ENCODE measurements around the gene PCDHGA4. TPM values are rescaled to one million over a fixed set of nuclear protein-coding genes. Genes with fewer than 3 reads are reported as not detected.
A peak's percentile ranks its signal among the peaks of the same experiment; 100 is the strongest.
"Not testable (repeated sequence)": the region's sequence is repeated elsewhere in the genome, so short reads cannot be mapped to it uniquely, and the experiment has no call there.

PCDHGA4 gene
- total RNA-seq, 4 donors from 2014 or later: 1.3 to 5.4 (median 1.5) TPM

DNA sequence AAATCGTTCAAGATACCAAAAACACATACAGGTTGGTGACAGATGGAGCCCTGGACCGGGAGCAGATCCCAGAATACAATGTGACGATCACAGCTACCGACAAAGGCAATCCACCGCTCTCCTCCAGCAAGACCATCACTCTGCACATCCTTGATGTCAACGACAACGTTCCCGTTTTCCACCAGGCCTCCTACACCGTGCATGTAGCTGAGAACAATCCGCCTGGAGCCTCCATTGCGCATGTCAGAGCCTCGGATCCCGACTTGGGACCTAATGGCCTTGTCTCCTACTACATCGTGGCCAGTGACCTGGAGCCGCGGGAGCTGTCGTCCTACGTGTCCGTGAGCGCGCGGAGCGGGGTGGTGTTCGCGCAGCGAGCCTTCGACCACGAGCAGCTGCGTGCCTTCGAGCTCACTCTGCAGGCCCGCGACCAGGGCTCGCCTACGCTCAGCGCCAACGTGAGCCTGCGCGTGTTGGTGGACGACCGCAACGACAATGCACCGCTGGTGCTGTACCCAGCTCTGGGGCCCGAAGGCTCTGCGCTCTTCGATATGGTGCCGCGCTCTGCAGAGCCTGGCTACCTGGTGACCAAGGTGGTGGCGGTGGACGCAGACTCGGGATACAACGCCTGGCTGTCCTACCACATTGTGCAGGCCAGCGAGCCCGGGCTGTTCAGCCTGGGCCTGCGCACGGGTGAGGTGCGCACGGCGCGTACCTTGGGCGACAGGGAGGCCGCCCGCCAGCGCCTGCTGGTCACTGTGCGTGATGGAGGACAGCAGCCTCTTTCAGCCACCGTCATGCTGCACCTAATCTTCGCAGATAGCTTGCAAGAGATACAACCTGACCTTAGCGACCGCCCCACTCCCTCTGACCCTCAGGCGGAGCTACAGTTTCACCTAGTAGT, 17.0 kb downstream of the PCDHGA4 start:
- intact Hi-C loops (cut with DNase I; ENCODE audit: low total_unique reads) (loop anchor here (5.0 kb wide), 1 partner anchor 40 kb away; the partner anchor contains the start of gene PCDHGA10), in situ Hi-C loops (cut with MboI; ENCODE audit: low sequenced_read_pairs in 4 of 4) (no loop called here)
- Histone ChIP-seq H3K27ac (no peak overlapping the region), H3K27me3 (peaks cover 0 to 15% (median 8%) of the 10 kb centered on the region in 3 donors), H3K36me3 (no peaks in the 10 kb centered on the region), H3K4me3 (peak overlapping the region in 1 of 4 donors; percentile 50), H3K4me1 (peaks cover 0 to 4% of the 10 kb centered on the region in 2 donors), H3K9me3 (peaks cover 0 to 13% (median 4%) of the 10 kb centered on the region in 3 donors)
- DNase-seq (no peak), ATAC-seq (no peak)
- no peak for TF ChIP-seq POLR2A (IDR thresholded peaks at IDR 0.05)
- TF ChIP-seq, protein P1, sequence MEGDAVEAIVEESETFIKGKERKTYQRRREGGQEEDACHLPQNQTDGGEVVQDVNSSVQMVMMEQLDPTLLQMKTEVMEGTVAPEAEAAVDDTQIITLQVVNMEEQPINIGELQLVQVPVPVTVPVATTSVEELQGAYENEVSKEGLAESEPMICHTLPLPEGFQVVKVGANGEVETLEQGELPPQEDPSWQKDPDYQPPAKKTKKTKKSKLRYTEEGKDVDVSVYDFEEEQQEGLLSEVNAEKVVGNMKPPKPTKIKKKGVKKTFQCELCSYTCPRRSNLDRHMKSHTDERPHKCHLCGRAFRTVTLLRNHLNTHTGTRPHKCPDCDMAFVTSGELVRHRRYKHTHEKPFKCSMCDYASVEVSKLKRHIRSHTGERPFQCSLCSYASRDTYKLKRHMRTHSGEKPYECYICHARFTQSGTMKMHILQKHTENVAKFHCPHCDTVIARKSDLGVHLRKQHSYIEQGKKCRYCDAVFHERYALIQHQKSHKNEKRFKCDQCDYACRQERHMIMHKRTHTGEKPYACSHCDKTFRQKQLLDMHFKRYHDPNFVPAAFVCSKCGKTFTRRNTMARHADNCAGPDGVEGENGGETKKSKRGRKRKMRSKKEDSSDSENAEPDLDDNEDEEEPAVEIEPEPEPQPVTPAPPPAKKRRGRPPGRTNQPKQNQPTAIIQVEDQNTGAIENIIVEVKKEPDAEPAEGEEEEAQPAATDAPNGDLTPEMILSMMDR (IDR thresholded peaks at IDR 0.05 in 4 of 5, conservative IDR thresholded peaks at IDR 0.05 in 1 of 5): no peak

DNA sequence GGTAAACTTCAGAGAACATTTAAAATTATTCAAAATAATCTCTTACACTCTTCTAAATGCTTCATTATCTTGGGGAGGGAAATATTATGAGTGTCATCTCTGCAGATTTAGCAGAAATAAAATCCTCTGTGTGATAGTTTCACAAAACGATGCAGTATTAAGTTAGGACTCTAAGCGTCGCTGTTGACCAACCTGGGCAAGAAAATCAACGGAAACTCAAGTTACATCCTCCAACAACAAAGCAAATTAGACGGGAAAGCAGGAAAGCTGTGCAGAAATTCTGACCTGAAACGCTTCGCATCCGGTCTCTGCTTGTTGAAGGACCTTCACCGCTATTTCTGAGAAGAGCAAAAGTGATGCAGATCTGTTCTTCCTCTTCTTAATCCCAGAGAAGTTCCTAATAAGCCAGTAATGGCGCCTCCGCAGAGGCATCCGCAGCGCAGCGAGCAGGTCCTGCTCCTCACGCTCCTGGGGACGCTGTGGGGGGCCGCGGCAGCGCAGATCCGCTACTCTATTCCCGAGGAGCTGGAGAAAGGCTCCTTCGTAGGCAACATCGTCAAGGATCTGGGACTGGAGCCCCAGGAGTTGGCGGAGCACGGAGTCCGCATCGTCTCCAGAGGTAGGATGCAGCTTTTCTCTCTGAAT, 19.0 kb downstream of the PCDHGA4 start, which contains the start of gene PCDHGA6:
Gene PCDHGA6, plus strand, starts transcription at position 219 of the 645 bp plus-strand sequence. Its CDS starts 193 bp downstream, at position 412.
- DNase-seq: no peak
- Histone ChIP-seq H3K27me3 (peaks cover 0 to 11% (median 8%) of the 10 kb centered on the region in 3 donors), H3K27ac (no peak within 1 kb of the TSS), H3K4me1 (peaks cover 0 to 4% of the 10 kb centered on the region in 2 donors), H3K36me3 (no peaks in the 10 kb centered on the region), H3K4me3 (peak within 1 kb of the TSS; percentile 23 to 53 (median 42)), H3K9me3 (peaks cover 0 to 13% (median 4%) of the 10 kb centered on the region in 3 donors)
- ATAC-seq: no peak
- in situ Hi-C loops (cut with MboI; ENCODE audit: low sequenced_read_pairs in 4 of 4): no loop called here
- no peak for TF ChIP-seq POLR2A (IDR thresholded peaks at IDR 0.05)
- TF ChIP-seq, protein P1 (IDR thresholded peaks at IDR 0.05 in 4 of 5, conservative IDR thresholded peaks at IDR 0.05 in 1 of 5): peak in 3 of 5 experiments; percentile 41 to 55 (median 45)
- intact Hi-C loops (cut with DNase I; ENCODE audit: low total_unique reads): loop anchor here (5.0 kb wide), 1 partner anchor 39 kb away; the partner anchor contains the start of gene PCDHGA10

DNA sequence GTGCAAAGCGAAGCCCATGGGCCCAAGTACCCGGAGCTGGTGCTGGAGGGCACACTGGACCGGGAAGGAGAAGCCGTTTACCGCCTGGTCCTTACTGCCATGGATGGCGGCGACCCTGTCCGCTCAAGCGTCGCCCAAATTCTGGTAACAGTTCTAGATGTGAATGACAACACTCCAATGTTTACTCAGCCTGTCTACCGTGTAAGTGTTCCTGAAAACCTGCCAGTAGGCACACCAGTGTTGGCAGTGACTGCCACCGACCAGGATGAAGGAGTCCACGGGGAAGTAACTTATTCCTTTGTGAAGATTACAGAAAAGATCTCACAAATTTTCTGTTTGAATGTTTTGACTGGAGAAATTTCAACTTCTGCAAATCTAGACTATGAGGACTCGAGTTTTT, 19.8 kb downstream of the PCDHGA4 start:
- Histone ChIP-seq H3K36me3 (no peaks in the 10 kb centered on the region), H3K27ac (no peak overlapping the region), H3K4me1 (peaks cover 0 to 4% of the 10 kb centered on the region in 2 donors), H3K9me3 (peaks cover 0 to 13% (median 4%) of the 10 kb centered on the region in 3 donors), H3K4me3 (peak overlapping the region in 2 of 4 donors; percentile 43 to 53), H3K27me3 (peaks cover 0 to 8% (median 5%) of the 10 kb centered on the region in 3 donors)
- intact Hi-C loops (cut with DNase I; ENCODE audit: low total_unique reads) (loop anchor here (5.0 kb wide), 1 partner anchor 38 kb away; the partner anchor contains the start of gene PCDHGA10), in situ Hi-C loops (cut with MboI; ENCODE audit: low sequenced_read_pairs in 4 of 4) (no loop called here)
- DNase-seq: no peak
- no peak for ATAC-seq
- TF ChIP-seq, protein P1 (IDR thresholded peaks at IDR 0.05 in 4 of 5, conservative IDR thresholded peaks at IDR 0.05 in 1 of 5): no peak
- TF ChIP-seq POLR2A (IDR thresholded peaks at IDR 0.05): no peak

DNA sequence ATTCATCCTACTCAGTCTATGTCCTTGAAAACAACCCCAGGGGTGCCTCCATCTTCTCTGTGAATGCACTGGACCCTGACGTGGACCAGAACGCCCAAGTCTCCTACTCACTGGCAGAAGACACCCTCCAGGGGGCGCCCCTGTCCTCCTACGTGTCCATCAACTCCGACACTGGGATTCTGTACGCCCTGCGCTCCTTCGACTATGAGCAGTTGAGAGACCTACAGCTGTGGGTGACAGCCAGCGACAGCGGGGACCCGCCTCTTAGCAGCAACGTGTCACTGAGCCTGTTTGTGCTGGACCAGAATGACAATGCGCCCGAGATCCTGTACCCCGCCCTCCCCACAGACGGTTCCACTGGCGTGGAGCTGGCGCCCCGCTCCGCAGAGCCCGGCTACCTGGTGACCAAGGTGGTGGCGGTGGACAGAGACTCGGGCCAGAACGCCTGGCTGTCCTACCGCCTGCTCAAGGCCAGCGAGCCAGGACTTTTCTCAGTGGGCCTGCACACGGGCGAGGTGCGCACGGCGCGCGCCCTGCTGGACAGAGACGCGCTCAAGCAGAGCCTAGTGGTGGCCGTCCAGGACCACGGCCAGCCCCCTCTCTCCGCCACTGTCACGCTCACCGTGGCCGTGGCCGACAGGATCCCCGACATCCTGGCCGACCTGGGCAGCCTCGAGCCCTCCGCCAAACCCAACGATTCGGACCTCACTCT, 20.8 kb downstream of the PCDHGA4 start:
- H3K27ac ChIP-seq; in situ Hi-C loops (cut with MboI; ENCODE audit: low sequenced_read_pairs in 4 of 4); H3K27me3 ChIP-seq; intact Hi-C loops (cut with DNase I; ENCODE audit: low total_unique reads); H3K4me3 ChIP-seq; ATAC-seq; DNase-seq; H3K36me3 ChIP-seq; H3K4me1 ChIP-seq: not testable (repeated sequence)
- H3K9me3 ChIP-seq: peaks cover 0 to 13% (median 4%) of the 10 kb centered on the region in 3 donors
